GM12878 (cell line): Measurements from ENCODE around the gene CCDC9B. TPM values are rescaled to one million over a fixed set of nuclear protein-coding genes. Genes with fewer than 3 reads are reported as not detected.

Source experiments
- HSF1 ChIP-seq: fragments of 150-350 bp; IDR thresholded peaks from 2 replicates; pipeline ENCODE4 v1.6.1; 2014; ENCODE audit warnings: mild to moderate bottlenecking, low read depth, low read length
- NKRF ChIP-seq: fragments of 450-650 bp; conservative IDR thresholded peaks from 2 replicates; pipeline ENCODE4 v1.6.1; 2017; ENCODE audit warnings: mild to moderate bottlenecking, moderate library complexity
- POLR2A ChIP-seq: IDR thresholded peaks from 2 replicates; pipeline ENCODE4 v1.6.1; 2011; ENCODE audit warnings: low read depth, mild to moderate bottlenecking, low read length
- ZNF687 ChIP-seq: fragments of 450-650 bp; IDR thresholded peaks from 2 replicates; pipeline ENCODE4 v1.6.1; 2017; ENCODE audit warnings: mild to moderate bottlenecking, moderate library complexity
- polyA plus RNA-seq, 11 experiments: library from polyadenylated mRNA; depleted of rRNA in 4 of 11; unstranded in 6 of 11; stranded (reverse) in 5 of 11; fragments of >200 nt; fragmentation: Nextera tagmentation in 4 of 11; fragmentation: Illumina TruSeq in 1 of 11; extraction: Ambion mirVana in 4 of 11; extraction: Trizol in 1 of 11; gene quantifications; 1 replicate in 1 of 11; 2 replicates in 10 of 11; pipeline versions ENCODE4 v1.2.1 to v1.2.3, GENCODE V29; 2011 to 2016; ENCODE audit warnings: inconsistent platforms in 2 of 11, missing spikeins in 2 of 11, low read depth in 1 of 11
- total RNA-seq, 4 experiments: library from RNA; depleted of rRNA in 3 of 4; stranded (reverse); fragments of >200 nt in 3 of 4; fragmentation: Illumina TruSeq in 1 of 4; extraction: Trizol in 1 of 4; gene quantifications; 2 replicates each; pipeline versions ENCODE4 v1.2.1 to v1.2.3, GENCODE V29; 2013 to 2021

The CCDC9B gene
- total and polyA plus RNA-seq, 10 of the 15 experiments (the other 5 are each of a cell fraction or from before 2014, with no cell fraction given) = 0.01 to 0.08 (median 0.03) TPM; not detected in 6

GRCh38 chr15:40342416-40343320 is 1.9 kb upstream of the CCDC9B start (continued):
- TF ChIP-seq ZNF687 = no peak
- TF ChIP-seq NKRF = no peak
- no peak for TF ChIP-seq HSF1
- no peak for TF ChIP-seq POLR2A
